Esophagus squamous epithelium (tissue), 5 donors: Measurements from ENCODE around the gene ELN. TPM values are rescaled to one million over a fixed set of nuclear protein-coding genes. Genes with fewer than 3 reads are reported as not detected.

ENCODE experiments used
- DNase-seq: peaks from one replicate; lab custom pipeline; 2025; lab: John Stamatoyannopoulos, UW
- H3K27ac ChIP-seq, 4 donors: fragments of 200-600 bp; sonication (generic); one replicate each; pipeline ENCODE4 v1.5.1; 2016 to 2019; ENCODE audit warnings: mild to moderate bottlenecking in 1 of 4
- H3K27me3 ChIP-seq, 4 donors: fragments of 200-600 bp; sonication (generic); 1 replicate in 3 of 4; 2 replicates in 1 of 4; pipeline versions ENCODE4 v1.5.1 to v1.6.0; 2017 to 2021; ENCODE audit warnings: antibody characterized with exemption in 1 of 4
- H3K36me3 ChIP-seq, 3 donors: fragments of 200-600 bp; sonication (generic); one replicate each; pipeline ENCODE4 v1.5.1; 2016 to 2019
- H3K4me1 ChIP-seq, 3 donors: fragments of 200-600 bp; sonication (generic); one replicate each; pipeline ENCODE4 v1.5.1; 2017 to 2019
- H3K4me3 ChIP-seq, 4 donors: fragments of 200-600 bp; sonication (generic); 1 replicate in 3 of 4; 2 replicates in 1 of 4; pipeline ENCODE4 v1.5.1; 2016 to 2019; ENCODE audit warnings: mild to moderate bottlenecking in 2 of 4, moderate library complexity in 1 of 4
- H3K9me3 ChIP-seq, 3 donors: fragments of 200-600 bp; sonication (generic); one replicate each; pipeline ENCODE4 v1.5.1; 2016 to 2019
- CTCF ChIP-seq, 6 experiments: fragments of 450-650 bp in 4 of 6; fragments of 200-600 bp in 2 of 6; sonication (generic) in 2 of 6; IDR thresholded peaks; one replicate each; pipeline ENCODE4 v1.5.1; 2016 to 2019; ENCODE audit warnings: antibody characterized with exemption in 6 of 6, mild to moderate bottlenecking in 4 of 6, moderate library complexity in 4 of 6
- POLR2A ChIP-seq, 4 donors: fragments of 450-650 bp; IDR thresholded peaks; one replicate each; pipeline ENCODE4 v1.6.1; 2017; ENCODE audit warnings: antibody characterized with exemption in 4 of 4, mild to moderate bottlenecking in 4 of 4, moderate library complexity in 3 of 4
- WGBS, 2 donors: methylation state at CpG; one replicate each; pipeline ENCODE4 v1.1.5; 2018; 5-methylcytosine and 5-hydroxymethylcytosine counted together
- intact Hi-C: fragments of 100-400 bp; cut with DNase I; formaldehyde crosslinking; loops from one replicate; pipeline ENCODE4 v1.15.0; 2022
- total RNA-seq, 4 donors: library from RNA; depleted of rRNA; stranded (reverse); fragments of >200 nt; gene quantifications; one replicate each; pipeline ENCODE4 v1.1.0, GENCODE V29; 2016
- donor health status: DM: yes; HTN: yes; CAD: no.

The ELN gene
- total RNA-seq, 4 donors from 2014 or later, result 8.9 to 182 (median 20.3) TPM

DNA sequence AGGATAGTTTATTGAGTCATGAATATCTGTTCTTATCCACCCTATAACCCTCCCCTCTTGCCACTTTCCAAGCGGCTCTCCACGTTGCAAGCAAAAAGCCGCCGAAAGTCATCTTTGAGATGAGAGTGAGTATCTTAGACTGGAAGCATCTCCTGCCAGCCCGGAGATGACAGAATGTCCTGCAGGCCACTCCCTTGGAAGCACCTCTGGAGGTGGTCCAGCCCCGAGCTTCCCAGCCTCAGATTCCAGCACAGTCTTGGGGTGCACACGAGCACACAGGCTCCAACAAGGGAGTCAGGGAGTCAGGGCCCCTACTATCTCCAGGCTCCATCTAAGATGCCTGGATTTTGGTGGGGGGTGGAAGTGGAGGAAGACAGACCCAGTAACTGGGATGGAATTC lies 5.5 kb upstream of the ELN start:
- Histone ChIP-seq H3K27ac (peak overlapping the region in 3 of 4 donors; percentile 35 to 56 (median 55)), H3K4me1 (peaks cover 22 to 59% (median 40%) of the 10 kb centered on the region in 3 donors), H3K27me3 (peaks cover 0 to 65% (median 0%) of the 10 kb centered on the region in 4 donors), H3K36me3 (no peaks in the 10 kb centered on the region), H3K9me3 (no peaks in the 10 kb centered on the region), H3K4me3 (no peak overlapping the region)
- TF ChIP-seq CTCF (IDR thresholded peaks at IDR 0.05) (no peak), POLR2A (IDR thresholded peaks at IDR 0.05) (no peak)
- no peak for DNase-seq
- intact Hi-C loops, result loop anchor here (10.0 kb wide), 1 partner anchor 128 kb away; no protein-coding TSS in a partner anchor
- 65 to 81% methylated on average over 5 to 7 of the region's 7 CpGs for WGBS, 2 donors

- Histone ChIP-seq H3K4me3 (peak overlapping the region in 1 of 4 donors; percentile 2), H3K27ac (peak overlapping the region in 3 of 4 donors; percentile 25 to 56 (median 55)), H3K9me3 (no peaks in the 10 kb centered on the region), H3K36me3 (no peaks in the 10 kb centered on the region), H3K27me3 (peaks cover 0 to 71% (median 0%) of the 10 kb centered on the region in 4 donors), H3K4me1 (peaks cover 23 to 65% (median 44%) of the 10 kb centered on the region in 3 donors)
- DNase-seq, result no peak
- intact Hi-C loops, result loop anchor here (10.0 kb wide), 1 partner anchor 128 kb away; no protein-coding TSS in a partner anchor
- WGBS, 2 donors, result 14 to 15% methylated on average over 4 of the region's 12 CpGs
- TF ChIP-seq CTCF (IDR thresholded peaks at IDR 0.05) (peak in 1 of 6 experiments; percentile 7), POLR2A (IDR thresholded peaks at IDR 0.05) (no peak)
These were observed 4.9 kb upstream of the ELN start for GRCh38 chr7:74023092-74023536.

- H3K4me3 ChIP-seq, result no peak overlapping the region
- H3K27me3 ChIP-seq, result peaks cover 0 to 72% (median 0%) of the 10 kb centered on the region in 4 donors
- no peaks in the 10 kb centered on the region for H3K36me3 ChIP-seq
- H3K9me3 ChIP-seq, result no peaks in the 10 kb centered on the region
- H3K27ac ChIP-seq, result peak overlapping the region in 3 of 4 donors; percentile 25 to 56 (median 55)
- TF ChIP-seq POLR2A (IDR thresholded peaks at IDR 0.05) (no peak), CTCF (IDR thresholded peaks at IDR 0.05) (no peak)
- intact Hi-C loops, result loop anchor here (10.0 kb wide), 1 partner anchor 129 kb away; no protein-coding TSS in a partner anchor
- no peak for DNase-seq
- WGBS, 2 donors, result 64 to 78% methylated on average over 5 to 10 of the region's 11 CpGs
- H3K4me1 ChIP-seq, result peaks cover 23 to 72% (median 51%) of the 10 kb centered on the region in 3 donors
These were observed 4.2 kb upstream of the ELN start for GRCh38 chr7:74023786-74024185.

- H3K9me3 ChIP-seq, result no peaks in the 10 kb centered on the region
- H3K36me3 ChIP-seq, result no peaks in the 10 kb centered on the region
- H3K27me3 ChIP-seq, result peaks cover 0 to 86% (median 0%) of the 10 kb centered on the region in 4 donors
- TF ChIP-seq CTCF (IDR thresholded peaks at IDR 0.05) (no peak), POLR2A (IDR thresholded peaks at IDR 0.05) (no peak)
- H3K27ac ChIP-seq, result no peak overlapping the region
- H3K4me1 ChIP-seq, result peaks cover 23 to 85% (median 59%) of the 10 kb centered on the region in 3 donors
- DNase-seq, result no peak
- intact Hi-C loops, result loop anchor here (5.0 to 10.0 kb wide), 2 partner anchors 130 to 158 kb away; no protein-coding TSS in a partner anchor
- 49% methylated on average over 8 of the region's 8 CpGs for WGBS, 2 donors
- no peak overlapping the region for H3K4me3 ChIP-seq
These were observed 2.8 kb upstream of the ELN start for GRCh38 chr7:74025146-74025545.

- peaks cover 23 to 91% (median 61%) of the 10 kb centered on the region in 3 donors for H3K4me1 ChIP-seq
- H3K27ac ChIP-seq, result peak overlapping the region in 1 of 4 donors; percentile 9
These were observed 2.2 kb upstream of the ELN start for GRCh38 chr7:74025730-74026129.

More at GRCh38 chr7:74025730-74026129, 2.2 kb upstream of the ELN start:
- no peak overlapping the region for H3K4me3 ChIP-seq
- no peak for DNase-seq
- intact Hi-C loops, result loop anchor here (5.0 to 10.0 kb wide), 2 partner anchors 131 to 158 kb away; no protein-coding TSS in a partner anchor
- no peak for TF ChIP-seq POLR2A (IDR thresholded peaks at IDR 0.05)
- no peak for TF ChIP-seq CTCF (IDR thresholded peaks at IDR 0.05)
- H3K36me3 ChIP-seq, result no peaks in the 10 kb centered on the region
- peaks cover 0 to 90% (median 0%) of the 10 kb centered on the region in 4 donors for H3K27me3 ChIP-seq
- no peaks in the 10 kb centered on the region for H3K9me3 ChIP-seq
- 46 to 53% methylated on average over 3 to 7 of the region's 8 CpGs for WGBS, 2 donors
